Measurements from ENCODE around the gene ME3. TPM values are rescaled to one million over a fixed set of nuclear protein-coding genes. Genes with fewer than 3 reads are reported as not detected.

The ME3 gene
- polyA plus RNA-seq, 1 donor from 2014 or later, result not detected

DNA sequence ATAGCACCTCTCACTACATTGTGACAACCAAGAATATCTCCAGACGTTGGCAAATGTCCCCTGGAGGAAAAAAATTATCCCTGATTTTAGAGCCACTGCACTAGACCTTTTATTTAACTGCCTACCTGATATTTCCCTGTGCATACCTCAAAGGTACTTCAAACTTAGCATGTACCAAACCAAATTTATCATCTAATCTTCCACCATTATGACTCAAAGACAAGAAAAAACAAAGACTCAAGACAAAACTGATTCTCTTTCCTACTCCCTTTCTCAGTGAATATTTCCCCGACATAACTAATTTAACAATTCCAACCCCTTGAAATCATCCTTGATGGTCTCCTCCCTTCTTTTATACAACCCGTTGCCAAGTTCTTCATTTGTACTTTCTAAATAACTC, 161.7 kb downstream of the ME3 start:
- H3K4me3 Mint-ChIP-seq, result no peak overlapping the region
- H3K9me3 Mint-ChIP-seq, result no peaks in the 10 kb centered on the region
- H3K36me3 Mint-ChIP-seq, result no peaks in the 10 kb centered on the region
- no peaks in the 10 kb centered on the region for H3K27me3 Mint-ChIP-seq
- no peak overlapping the region for H3K27ac Mint-ChIP-seq
- H3K4me1 Mint-ChIP-seq, result peaks cover 9 to 11% (median 11%) of the 10 kb centered on the region in 3 donors

DNA sequence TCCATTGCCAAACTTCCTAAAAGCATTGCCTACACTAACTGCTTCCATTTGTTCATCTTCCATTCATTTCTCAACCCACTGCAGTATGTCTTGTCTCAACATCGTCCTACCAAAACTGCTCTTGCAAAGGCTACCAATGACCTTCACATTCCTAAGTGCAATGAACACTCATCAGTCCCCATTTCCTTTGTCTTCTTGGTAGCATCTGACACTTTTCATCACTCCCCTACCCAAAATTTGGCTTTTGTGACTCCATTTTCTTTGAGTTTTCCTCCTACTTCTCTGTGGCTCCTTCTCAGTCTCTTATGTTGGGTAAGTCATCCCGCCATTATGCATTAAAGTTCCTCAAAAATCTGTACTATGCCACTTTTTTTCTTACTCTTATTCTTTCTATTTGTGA, 162.3 kb downstream of the ME3 start:
- Mint-ChIP-seq H3K4me3 (no peak overlapping the region), H3K4me1 (peaks cover 9 to 11% (median 11%) of the 10 kb centered on the region in 3 donors), H3K36me3 (no peaks in the 10 kb centered on the region), H3K27me3 (no peaks in the 10 kb centered on the region), H3K27ac (no peak overlapping the region), H3K9me3 (no peaks in the 10 kb centered on the region)

DNA sequence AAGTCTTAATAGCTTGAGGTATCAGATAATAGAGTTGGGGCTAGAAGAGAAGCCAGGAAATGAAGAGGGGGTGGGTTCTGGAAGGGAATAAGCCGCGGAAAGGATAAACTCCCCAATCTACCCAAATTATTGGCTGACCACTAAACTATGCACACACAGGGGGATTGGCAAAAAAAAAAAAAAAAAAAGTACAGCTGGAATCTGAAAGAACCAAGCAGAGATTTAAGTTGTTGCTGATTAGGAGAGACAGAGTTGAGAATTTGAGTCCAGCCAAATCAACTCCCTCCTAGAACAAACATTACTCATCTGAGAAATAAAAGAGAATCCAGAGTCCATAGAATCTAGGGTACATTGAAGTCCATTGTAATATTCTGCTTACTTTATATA, 162.8 kb downstream of the ME3 start:
- Mint-ChIP-seq H3K4me1 (peaks cover 6 to 8% (median 8%) of the 10 kb centered on the region in 3 donors), H3K27me3 (no peaks in the 10 kb centered on the region), H3K4me3 (no peak overlapping the region), H3K36me3 (no peaks in the 10 kb centered on the region), H3K27ac (no peak overlapping the region), H3K9me3 (no peaks in the 10 kb centered on the region)

- H3K27ac Mint-ChIP-seq, result no peak overlapping the region
- H3K36me3 Mint-ChIP-seq, result no peaks in the 10 kb centered on the region
- no peak overlapping the region for H3K4me3 Mint-ChIP-seq
- H3K27me3 Mint-ChIP-seq, result no peaks in the 10 kb centered on the region
- no peaks in the 10 kb centered on the region for H3K9me3 Mint-ChIP-seq
- peaks cover 0 to 3% (median 2%) of the 10 kb centered on the region in 3 donors for H3K4me1 Mint-ChIP-seq
Measured at GRCh38 chr11:86508604-86509587, 163.5 kb downstream of the ME3 start.

GRCh38 chr11:86507249-86507845, 165.1 kb downstream of the ME3 start:
- no peaks in the 10 kb centered on the region for H3K9me3 Mint-ChIP-seq
- no peaks in the 10 kb centered on the region for H3K36me3 Mint-ChIP-seq
- no peak overlapping the region for H3K4me3 Mint-ChIP-seq
- H3K4me1 Mint-ChIP-seq, result no peaks in the 10 kb centered on the region
- no peak overlapping the region for H3K27ac Mint-ChIP-seq
- no peaks in the 10 kb centered on the region for H3K27me3 Mint-ChIP-seq

GRCh38 chr11:86506235-86506634, 166.2 kb downstream of the ME3 start:
- H3K9me3 Mint-ChIP-seq, result no peaks in the 10 kb centered on the region
- H3K36me3 Mint-ChIP-seq, result no peaks in the 10 kb centered on the region
- H3K4me3 Mint-ChIP-seq, result no peak overlapping the region
- no peak overlapping the region for H3K27ac Mint-ChIP-seq
- no peaks in the 10 kb centered on the region for H3K4me1 Mint-ChIP-seq
- no peaks in the 10 kb centered on the region for H3K27me3 Mint-ChIP-seq

DNA sequence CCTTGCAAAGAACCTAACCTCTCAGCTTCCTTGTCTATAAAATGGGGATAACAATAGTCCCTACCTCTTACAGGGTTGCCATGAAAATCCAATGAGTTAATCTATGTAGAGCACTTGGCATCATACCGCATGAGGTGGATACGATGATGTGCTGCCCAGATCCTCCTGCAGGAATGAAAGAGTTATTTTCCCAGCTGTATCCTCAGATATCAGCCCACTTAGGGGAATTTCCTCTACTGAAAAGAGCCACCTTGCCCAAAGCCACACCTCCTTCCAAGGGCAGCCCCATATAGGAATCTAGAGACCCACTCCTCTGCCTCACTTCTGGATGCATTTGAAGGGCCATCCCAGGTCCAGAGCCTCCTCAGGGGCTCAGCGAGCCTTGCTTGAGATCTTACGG, 169.3 kb downstream of the ME3 start:
- no peak overlapping the region for H3K4me3 Mint-ChIP-seq
- no peaks in the 10 kb centered on the region for H3K4me1 Mint-ChIP-seq
- H3K9me3 Mint-ChIP-seq, result no peaks in the 10 kb centered on the region
- peaks cover 2% of the 10 kb centered on the region for H3K27me3 Mint-ChIP-seq
- H3K36me3 Mint-ChIP-seq, result no peaks in the 10 kb centered on the region
- H3K27ac Mint-ChIP-seq, result no peak overlapping the region

DNA sequence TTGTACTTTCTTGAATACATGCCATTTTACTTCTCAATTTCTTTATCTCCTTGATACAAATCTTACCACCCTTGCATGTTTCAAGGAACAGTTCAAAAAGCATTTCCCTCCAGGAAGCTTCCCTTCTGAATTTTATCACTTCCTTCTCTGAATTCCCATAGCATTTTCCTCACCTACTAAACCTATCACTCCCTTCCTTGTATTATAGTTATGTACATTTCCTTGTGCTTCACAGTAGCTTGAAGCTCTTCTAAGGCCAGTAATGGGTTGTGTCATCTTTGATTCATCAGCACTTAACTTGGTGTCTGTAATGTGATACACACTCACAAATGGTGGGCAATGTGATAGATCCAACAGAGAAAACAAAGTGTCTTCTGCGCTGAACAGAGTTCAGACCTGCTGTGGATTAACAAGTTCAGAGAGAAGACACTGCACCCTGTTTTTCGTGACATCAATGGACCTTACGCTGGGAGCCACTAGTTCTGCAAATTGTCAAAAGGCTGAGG, 170.2 kb downstream of the ME3 start:
- H3K4me3 Mint-ChIP-seq, result no peak overlapping the region
- H3K27ac Mint-ChIP-seq, result no peak overlapping the region
- H3K27me3 Mint-ChIP-seq, result peaks cover 2% of the 10 kb centered on the region
- H3K9me3 Mint-ChIP-seq, result no peaks in the 10 kb centered on the region
- no peaks in the 10 kb centered on the region for H3K4me1 Mint-ChIP-seq
- H3K36me3 Mint-ChIP-seq, result no peaks in the 10 kb centered on the region

GRCh38 chr11:86500500-86501140, 171.8 kb downstream of the ME3 start:
- H3K27me3 Mint-ChIP-seq, result peaks cover 2% of the 10 kb centered on the region
- no peak overlapping the region for H3K4me3 Mint-ChIP-seq

GRCh38 chr11:86499723-86500129, 172.7 kb downstream of the ME3 start:
- H3K36me3 Mint-ChIP-seq, result no peaks in the 10 kb centered on the region

More at GRCh38 chr11:86500500-86501140, 171.8 kb downstream of the ME3 start:
- no peaks in the 10 kb centered on the region for H3K36me3 Mint-ChIP-seq
- no peaks in the 10 kb centered on the region for H3K9me3 Mint-ChIP-seq
- no peaks in the 10 kb centered on the region for H3K4me1 Mint-ChIP-seq
- H3K27ac Mint-ChIP-seq, result no peak overlapping the region

DNA sequence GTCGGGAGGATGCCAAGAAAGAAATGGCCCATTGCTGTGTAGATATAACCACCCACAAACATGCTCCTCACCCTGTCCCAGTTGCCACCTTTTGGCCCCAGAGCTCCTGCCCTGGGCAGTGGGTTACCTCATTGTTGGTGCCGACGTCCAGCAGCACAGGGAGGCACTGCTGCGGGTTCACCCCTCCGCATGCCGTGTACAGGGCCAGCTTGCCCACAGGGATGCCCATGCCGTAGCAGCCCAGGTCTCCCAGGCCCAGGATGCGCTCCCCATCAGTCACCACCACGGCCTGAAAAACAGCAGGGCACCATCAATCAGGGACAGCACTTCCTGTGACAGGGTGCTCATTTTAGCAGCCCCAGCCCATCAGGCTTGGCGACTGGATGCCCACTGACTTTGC, 174.6 kb downstream of the ME3 start:
- Mint-ChIP-seq H3K9me3 (no peaks in the 10 kb centered on the region), H3K27me3 (peaks cover 3% of the 10 kb centered on the region), H3K4me1 (no peaks in the 10 kb centered on the region), H3K4me3 (no peak overlapping the region), H3K36me3 (no peaks in the 10 kb centered on the region), H3K27ac (no peak overlapping the region)

More at GRCh38 chr11:86499723-86500129, 172.7 kb downstream of the ME3 start:
- Mint-ChIP-seq H3K4me1 (no peaks in the 10 kb centered on the region), H3K4me3 (no peak overlapping the region), H3K27ac (no peak overlapping the region), H3K27me3 (peaks cover 2% of the 10 kb centered on the region), H3K9me3 (no peaks in the 10 kb centered on the region)

- no peaks in the 10 kb centered on the region for H3K4me1 Mint-ChIP-seq
- H3K27ac Mint-ChIP-seq, result no peak overlapping the region
- H3K36me3 Mint-ChIP-seq, result no peaks in the 10 kb centered on the region
- H3K27me3 Mint-ChIP-seq, result peaks cover 3% of the 10 kb centered on the region
- H3K4me3 Mint-ChIP-seq, result no peak overlapping the region
- H3K9me3 Mint-ChIP-seq, result no peaks in the 10 kb centered on the region
Measured at GRCh38 chr11:86497310-86497709, 175.1 kb downstream of the ME3 start.

GRCh38 chr11:86495351-86495750, 177.1 kb downstream of the ME3 start:
- H3K36me3 Mint-ChIP-seq, result no peaks in the 10 kb centered on the region
- no peak overlapping the region for H3K4me3 Mint-ChIP-seq
- no peaks in the 10 kb centered on the region for H3K9me3 Mint-ChIP-seq
- H3K27me3 Mint-ChIP-seq, result peaks cover 3% of the 10 kb centered on the region
- no peak overlapping the region for H3K27ac Mint-ChIP-seq
- no peaks in the 10 kb centered on the region for H3K4me1 Mint-ChIP-seq

DNA sequence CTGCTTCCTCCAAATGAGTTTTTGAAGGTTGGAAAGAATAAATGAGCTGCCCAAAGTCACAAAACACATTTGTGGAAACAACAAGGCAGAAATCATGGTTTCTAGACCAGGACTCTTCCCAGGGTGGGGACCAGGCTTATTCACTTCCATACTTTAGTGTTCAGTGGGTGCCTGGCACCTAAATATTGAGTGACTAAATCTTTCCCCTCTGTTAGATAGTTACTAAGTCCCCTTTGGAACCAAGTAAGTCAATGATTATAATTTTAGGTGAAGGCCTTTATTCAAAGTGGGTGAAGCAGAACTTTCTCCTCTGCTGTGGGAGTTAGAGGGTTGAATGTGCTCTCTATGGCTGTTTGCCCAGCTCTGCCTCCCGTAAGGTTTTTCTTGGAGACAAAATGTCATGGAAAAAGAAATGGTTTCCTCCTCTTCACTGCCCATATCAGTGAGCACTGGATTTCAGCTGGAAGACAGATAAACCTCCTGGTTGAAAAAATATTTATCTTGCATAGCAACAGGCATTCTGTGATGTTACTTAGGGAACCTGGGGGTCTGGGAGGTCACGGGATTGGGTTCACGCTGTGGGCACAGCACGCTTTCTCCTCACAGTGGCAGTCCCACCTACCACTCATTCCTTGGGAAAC, 179.9 kb downstream of the ME3 start:
- peaks cover 2% of the 10 kb centered on the region for H3K27me3 Mint-ChIP-seq

DNA sequence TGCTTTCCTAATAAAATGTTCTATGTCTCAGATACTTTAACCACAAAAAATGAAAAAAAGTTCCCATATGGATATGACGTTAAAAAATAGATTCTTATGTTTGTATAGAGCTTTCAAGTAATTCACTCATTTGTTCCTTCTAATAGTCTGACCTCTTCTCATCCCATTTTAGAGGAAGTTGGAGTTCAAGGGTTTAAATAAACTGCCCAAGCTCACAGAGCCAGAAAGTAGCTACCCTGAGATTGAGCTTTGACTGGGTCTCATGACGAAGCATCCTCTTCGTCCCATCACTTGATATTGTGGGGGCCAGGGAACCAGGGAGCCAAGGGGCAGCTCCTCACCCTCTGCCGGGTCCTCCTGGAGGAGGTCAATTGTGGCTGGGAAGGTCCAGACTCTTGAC, 181.4 kb downstream of the ME3 start:
- Mint-ChIP-seq H3K36me3 (no peaks in the 10 kb centered on the region), H3K9me3 (no peaks in the 10 kb centered on the region), H3K27me3 (peaks cover 2% of the 10 kb centered on the region), H3K4me3 (no peak overlapping the region), H3K4me1 (no peaks in the 10 kb centered on the region), H3K27ac (no peak overlapping the region)

More for the DNA sequence above, 179.9 kb downstream of the ME3 start:
- H3K36me3 Mint-ChIP-seq, result no peaks in the 10 kb centered on the region
- no peak overlapping the region for H3K27ac Mint-ChIP-seq
- H3K4me1 Mint-ChIP-seq, result no peaks in the 10 kb centered on the region
- no peak overlapping the region for H3K4me3 Mint-ChIP-seq
- H3K9me3 Mint-ChIP-seq, result no peaks in the 10 kb centered on the region
